ENCODE measurements around the gene COL4A4. TPM values are rescaled to one million over a fixed set of nuclear protein-coding genes. Genes with fewer than 3 reads are reported as not detected.

Gene COL4A4
- polyA plus RNA-seq, 1 donor = 0.09 TPM

DNA sequence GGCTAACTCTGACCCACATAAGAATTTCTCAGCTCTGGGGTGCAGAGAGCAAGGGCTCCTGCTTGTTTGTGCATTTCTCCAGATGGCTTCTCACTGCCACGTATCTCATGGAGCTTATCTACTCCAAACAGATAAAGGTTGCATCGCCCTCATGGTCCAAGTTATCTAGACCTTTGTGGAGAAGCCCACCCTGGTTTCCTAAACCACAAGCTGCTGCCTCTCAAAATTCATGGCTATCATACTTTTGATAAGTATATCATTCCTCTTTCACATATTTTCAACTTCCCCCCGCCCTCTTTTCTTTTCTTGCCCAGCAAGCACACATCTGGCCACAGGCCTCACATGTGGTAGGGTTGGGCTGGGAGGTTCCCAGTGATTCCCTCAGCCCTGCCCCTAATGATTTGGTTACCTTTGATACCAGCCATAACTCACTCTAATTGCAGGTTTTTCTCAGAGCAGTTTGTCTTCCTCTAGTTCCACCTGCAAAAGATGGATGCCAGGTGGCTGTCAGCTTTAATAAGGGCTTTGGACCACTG is 182.1 kb downstream of the COL4A4 start:
- no peak for DNase-seq (ENCODE audit: low read depth)

DNA sequence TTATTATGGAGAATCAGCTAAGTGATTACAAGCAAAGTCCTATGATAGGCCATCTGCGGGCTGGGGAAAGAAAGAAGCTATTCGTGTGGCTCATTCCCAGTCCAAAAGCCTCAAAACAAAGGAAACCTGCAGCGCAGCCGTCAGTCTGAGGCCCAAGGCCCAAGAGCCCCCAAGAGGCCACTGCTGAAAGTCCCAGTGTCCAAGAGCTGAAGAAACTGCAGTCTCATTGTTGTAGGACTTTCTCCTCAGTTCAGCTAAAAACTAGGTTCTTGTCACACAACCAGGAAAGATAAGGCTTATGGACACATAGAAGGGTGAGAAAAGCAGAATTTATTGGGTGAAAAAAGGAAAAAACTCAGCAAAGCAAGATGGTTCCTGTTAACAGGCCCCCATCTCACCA is 185.0 kb downstream of the COL4A4 start:
- DNase-seq (ENCODE audit: low read depth) = no peak

DNA sequence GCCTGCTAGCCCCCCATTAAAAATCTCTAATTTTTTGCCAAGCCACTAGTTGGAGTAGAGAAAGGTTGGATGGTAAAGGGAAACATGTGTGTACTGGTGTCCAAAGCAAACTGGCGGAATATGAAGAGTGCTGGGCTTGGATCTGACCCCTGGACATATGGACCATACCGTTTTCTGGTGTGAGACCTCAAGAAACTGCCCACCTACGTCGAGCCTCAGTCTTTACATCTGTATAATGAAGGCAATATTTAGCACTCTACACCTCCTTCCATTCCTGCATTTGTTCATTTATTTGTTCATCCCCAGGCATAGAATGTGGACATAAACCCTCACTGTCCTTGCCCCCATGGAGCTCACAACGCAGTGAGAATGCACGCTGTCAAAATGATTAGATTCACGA is 185.7 kb downstream of the COL4A4 start:
- no peak for DNase-seq (ENCODE audit: low read depth)

DNA sequence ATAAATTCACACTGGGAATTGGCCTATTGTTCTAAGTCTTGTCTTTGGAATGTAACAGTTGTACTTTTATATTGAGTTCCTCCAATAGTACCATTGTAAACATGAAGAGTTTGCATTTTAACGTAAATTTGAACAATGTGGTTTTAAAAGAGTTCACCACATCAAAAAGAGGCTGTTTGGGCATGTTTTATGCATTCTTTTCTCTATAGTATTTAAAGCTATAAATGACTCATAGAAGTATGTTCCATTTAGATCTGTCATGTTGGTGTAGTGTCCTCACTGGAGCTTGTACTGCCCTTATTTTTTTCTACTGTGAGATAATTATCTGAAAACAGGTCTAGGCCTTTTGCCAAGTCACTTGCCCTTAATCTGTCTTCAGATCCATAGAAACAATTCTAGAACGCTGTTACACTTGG is 186.2 kb downstream of the COL4A4 start:
- no peak for DNase-seq (ENCODE audit: low read depth)

DNA sequence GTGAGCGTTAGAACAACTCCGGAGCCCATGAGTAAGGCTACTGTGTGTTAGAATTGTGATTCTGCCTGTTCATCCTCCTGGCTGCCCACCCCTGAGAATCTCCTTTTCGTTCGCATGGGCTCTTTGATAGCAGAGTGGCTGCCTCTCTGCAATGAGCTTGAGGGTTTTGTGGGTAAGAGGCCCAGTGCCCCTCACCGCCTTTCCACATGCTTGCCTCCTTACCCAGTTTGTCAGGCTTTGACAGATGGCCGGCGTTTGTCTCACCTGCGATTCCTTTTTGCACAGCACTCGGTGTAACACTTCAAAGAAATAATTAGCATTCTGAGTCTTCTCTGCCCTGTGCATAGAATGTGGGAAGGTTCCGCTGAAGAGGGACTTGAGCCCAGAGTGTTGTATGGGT is 190.2 kb downstream of the COL4A4 start:
- no peak for DNase-seq (ENCODE audit: low read depth)

DNA sequence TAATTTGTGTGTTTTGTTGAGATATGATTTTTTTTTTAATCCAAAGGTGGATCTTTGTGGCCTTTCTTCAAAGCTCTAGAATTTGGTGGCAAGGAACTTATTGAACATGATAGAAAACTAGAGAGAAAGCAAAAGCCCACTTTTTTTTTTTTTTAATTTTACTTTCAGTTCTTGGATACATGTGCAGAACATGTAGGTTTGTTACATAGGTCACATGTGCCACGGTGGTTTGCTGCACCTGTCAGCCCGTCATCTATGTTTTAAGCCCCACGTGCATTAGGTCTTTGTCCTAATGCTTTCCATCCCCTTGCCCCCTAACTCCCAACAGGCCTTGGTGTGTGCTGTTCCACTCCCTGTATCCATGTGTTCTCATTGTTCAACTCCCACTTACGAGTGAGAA is 192.2 kb downstream of the COL4A4 start:
- DNase-seq (ENCODE audit: low read depth) = no peak

DNA sequence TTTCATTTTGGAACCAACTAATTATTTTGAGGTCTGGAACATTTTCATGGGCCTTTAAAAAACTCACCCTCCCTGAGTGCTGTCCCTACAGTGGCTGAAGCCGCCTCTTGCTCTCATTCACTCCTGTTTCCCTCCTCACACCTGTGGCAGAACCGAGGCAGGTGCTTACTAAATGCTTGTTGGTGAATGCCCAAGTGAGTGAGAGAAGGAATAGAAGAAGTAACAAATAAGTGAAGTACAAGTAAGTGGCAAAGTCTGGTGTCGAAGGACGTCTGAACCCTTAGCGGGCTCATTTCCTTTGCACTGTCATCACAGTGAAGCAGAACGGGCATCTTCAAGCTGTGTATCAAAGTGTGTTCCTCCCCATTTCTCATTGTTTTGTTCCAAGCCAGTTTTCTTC is 192.9 kb downstream of the COL4A4 start:
- DNase-seq (ENCODE audit: low read depth) = no peak

DNA sequence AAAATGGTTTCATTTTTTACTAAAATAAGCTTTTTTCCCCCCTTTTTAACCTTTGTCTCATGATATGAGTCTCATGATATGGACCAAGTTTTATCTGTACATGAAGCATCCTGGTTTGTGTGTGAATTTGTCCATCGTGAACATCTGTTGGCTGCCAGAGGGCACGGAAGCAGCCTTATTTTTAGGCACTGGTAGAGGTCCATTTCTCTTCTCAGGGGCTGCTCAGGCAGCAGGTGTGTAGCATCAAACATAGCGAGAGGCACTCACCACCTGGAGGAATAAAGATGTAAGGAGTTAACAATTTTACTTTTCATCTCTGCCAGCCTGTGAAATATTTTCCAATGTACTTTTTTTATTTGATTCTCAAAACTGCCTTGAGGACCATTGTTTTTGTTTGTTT is 193.6 kb downstream of the COL4A4 start:
- no peak for DNase-seq (ENCODE audit: low read depth)

DNA sequence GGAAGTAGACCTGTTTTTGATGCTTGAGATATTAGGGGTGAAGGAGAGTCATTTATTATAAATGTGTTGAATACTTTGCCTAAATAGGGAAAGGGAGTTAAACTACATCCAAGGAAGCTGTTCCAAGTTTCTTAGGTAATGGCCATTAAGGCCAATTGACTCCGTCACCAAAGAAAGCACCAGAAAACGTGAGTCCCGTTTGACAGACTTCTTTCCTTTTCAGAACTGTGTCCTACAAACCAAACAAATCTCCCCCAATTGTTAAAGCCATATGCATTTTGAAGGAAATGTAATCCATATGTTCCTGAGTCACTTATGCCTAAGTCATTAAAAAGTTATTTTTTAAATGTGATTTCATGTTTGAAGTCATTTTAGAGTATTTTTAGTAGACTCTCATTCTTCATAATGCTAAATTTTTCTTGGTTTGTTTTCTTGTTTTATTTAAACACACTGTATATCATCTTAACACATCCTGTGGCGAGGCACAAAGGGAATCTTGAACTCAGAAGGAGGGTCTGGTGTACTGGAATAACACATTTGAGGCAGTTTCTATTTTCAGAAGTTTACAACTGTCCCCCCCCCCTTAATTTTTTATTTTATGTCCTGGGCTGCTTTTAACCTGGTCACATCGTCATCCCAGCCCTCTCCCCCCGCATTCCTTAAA is 194.5 kb downstream of the COL4A4 start:
- peak; percentile 46 for DNase-seq (ENCODE audit: low read depth)

DNA sequence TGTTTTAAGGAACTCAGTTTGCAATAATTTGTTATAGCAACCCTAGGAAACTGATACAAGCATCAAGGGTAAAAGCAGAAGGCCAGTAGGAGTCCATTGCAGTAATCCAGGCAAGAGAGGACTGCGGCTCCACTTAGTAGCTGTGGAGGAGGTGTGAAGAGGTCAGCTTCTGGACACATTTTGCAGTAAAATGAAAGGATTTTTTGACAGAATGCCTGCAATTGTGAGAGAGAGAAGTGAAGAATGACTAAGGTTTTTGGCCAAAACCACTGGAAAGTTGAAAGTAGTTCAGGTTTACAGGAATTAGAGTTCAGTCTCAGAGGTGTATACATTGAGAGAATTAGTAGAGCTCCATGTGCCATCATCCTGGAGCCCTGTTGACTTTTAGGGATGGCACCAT is 198.6 kb downstream of the COL4A4 start:
- DNase-seq (ENCODE audit: low read depth) = no peak

DNA sequence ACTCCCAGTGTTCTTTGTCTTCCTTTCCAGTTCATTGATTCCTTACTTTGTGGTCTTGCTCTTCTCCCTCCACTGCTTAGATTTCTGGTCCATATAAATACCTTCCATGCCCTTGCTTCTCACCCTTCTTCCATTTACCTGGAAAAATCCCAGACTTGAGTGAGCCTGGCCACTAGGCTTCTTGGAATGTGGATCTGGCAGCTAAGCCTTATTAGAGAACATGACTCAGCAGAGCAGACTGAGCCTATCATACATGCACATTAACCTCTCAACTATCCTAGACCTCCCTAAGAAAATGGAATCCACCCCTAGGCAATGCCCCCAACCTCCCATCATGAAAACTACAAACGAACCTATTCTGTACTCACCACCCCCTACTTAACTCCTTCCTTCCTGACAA is 200.5 kb downstream of the COL4A4 start:
- no peak for DNase-seq (ENCODE audit: low read depth)

DNA sequence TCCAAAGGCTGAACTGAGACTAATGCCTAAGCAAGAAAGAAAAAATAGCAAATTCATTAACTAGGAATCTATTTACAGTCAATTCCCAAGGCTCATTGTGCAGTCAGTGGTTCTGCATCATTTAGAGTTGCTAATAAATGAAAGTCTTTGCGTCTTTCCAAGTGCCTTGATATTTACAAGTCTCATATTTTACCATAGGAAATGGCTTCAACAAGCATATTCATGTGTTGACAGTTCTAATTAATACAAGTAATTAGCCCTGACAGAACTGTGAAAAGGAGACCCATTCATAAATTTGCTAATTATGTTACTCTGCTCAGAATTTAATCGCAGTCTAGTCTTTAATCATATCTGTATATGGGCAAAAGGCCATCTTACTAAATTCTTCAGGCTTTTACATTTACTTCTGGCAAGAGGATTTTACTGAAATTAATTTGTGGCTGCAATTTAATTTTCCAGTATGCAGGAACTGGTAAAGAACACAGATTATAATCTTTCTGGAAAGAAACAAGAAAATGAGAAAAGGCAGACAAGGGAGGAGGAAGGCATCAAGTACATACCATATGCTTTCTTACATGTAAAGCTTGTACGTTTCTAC is 201.7 kb downstream of the COL4A4 start:
- no peak for DNase-seq (ENCODE audit: low read depth)

DNA sequence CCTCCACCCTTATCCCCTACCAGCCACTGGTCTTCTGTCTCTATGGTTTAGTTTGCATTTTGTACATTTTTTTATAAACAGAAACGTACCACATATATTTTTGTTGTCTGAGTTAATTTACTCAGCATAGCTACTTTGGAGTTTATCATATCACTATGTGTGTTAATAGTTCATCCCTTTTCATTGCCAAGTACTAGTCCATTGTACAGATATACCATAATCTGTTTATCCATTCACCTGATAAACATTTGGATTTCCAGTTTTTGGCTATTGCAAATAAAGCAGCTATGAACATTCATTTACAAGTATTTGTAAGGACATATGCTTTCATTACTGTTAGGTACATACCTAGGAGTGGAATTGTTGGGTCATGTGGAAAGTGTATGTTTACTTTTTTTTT is 204.6 kb downstream of the COL4A4 start:
- no peak for DNase-seq (ENCODE audit: low read depth)

DNA sequence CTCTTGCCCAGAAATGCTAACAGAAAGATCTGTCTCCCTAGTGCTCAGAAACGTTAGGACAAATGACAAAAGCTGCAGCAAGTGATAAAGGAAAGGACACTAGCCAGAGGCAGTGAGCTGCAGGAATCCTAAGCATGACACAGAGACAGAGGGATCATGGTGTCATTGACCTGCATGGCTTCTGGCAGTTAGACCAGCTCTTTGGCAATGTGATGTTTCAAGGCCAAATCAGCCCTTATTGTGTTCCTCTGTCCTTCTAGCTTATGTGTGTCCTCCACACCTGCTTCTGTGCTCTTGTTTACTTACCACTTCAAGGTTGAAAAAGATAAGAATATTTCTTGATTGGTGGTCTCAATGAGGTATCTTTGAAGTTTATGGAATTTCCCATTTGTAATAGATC is 207.3 kb downstream of the COL4A4 start:
- DNase-seq (ENCODE audit: low read depth) = no peak

DNA sequence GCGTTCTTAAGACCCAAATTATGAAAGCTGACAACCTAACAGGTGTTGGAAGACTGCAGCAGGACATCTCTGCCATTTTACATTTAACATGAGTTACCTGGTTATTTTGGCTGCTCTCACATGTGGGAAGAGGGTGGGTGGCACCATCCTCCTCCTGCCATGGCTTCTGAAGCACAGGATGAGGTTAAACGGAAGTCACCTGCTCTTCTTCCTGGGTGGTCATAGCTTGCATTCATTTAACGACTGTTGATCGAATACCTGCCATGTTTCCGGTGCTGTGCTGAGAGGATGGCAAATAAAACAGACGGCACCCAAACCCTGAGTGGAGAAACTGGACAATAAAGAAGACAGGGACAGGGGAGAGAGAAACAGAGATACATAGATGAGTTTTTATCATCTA is 210.2 kb downstream of the COL4A4 start:
- no peak for DNase-seq (ENCODE audit: low read depth)

DNA sequence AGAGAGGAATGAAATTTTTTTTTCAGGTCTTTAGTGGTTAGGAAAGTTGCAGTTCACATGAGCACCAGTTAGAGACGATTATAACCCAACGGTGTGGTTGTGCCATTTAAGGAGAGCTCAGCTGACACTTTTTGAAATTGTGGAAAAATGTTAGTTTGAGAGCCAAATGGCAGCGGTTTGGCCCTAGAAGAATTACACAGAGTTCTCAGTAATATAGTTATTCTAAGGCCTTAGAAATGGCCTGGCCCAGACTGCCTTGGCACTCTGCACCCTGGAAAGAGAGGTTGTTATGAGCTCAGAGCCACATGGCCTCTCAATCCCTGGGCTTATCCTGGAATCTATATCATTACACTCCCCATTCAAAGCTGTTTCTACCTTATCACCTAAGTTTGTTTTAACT is 210.8 kb downstream of the COL4A4 start:
- DNase-seq (ENCODE audit: low read depth) = no peak

Other genes starting within 250 kb of the COL4A4 start
- 0.16 TPM for gene COL4A3, start 419 bp upstream of the COL4A4 start, polyA plus RNA-seq (ENCODE audit: insufficient read length)
- 68.1 TPM for gene MFF, start 161.0 kb upstream of the COL4A4 start, polyA plus RNA-seq (ENCODE audit: insufficient read length)
- gene TM4SF20, start 215.1 kb upstream of the COL4A4 start, polyA plus RNA-seq (ENCODE audit: insufficient read length) = 0.06 TPM
- gene SCYGR1, start 223.7 kb upstream of the COL4A4 start, polyA plus RNA-seq (ENCODE audit: insufficient read length) = not detected